Stomach smooth muscle (tissue), 2 donors: ENCODE results near the gene SMYD4.

Source experiments
- H3K27ac ChIP-seq: one replicate; pipeline ENCODE4 v1.7.0; 2013; ENCODE audit warnings: mild to moderate bottlenecking, low read length, inconsistent platforms
- H3K27me3 ChIP-seq, 2 donors: one replicate each; pipeline ENCODE4 v1.7.0; 2013; ENCODE audit warnings: low read length in 2 of 2; ENCODE audit not compliant: insufficient read depth in 2 of 2, control insufficient read depth in 1 of 2
- H3K36me3 ChIP-seq, 2 donors: one replicate each; pipeline ENCODE4 v1.7.0; 2013; ENCODE audit warnings: low read length in 2 of 2; ENCODE audit not compliant: control insufficient read depth in 2 of 2, insufficient read depth in 2 of 2
- H3K4me1 ChIP-seq: one replicate; pipeline ENCODE4 v1.7.0; 2013; ENCODE audit warnings: low read length; ENCODE audit not compliant: control insufficient read depth, insufficient read depth
- H3K4me3 ChIP-seq, 2 donors: one replicate each; pipeline ENCODE4 v1.7.0; 2013; ENCODE audit warnings: low read length in 2 of 2
- H3K9ac ChIP-seq, 2 donors: one replicate each; pipeline ENCODE4 v1.7.0; 2013; ENCODE audit warnings: low read length in 2 of 2, mild to moderate bottlenecking in 1 of 2
- H3K9me3 ChIP-seq, 2 donors: one replicate each; pipeline ENCODE4 v1.7.0; 2013; ENCODE audit warnings: low read length in 2 of 2; ENCODE audit not compliant: control insufficient read depth in 2 of 2
- donor health status: healthy.
- donor health status: Pancreatic carcinoma.

SMYD4 gene

DNA sequence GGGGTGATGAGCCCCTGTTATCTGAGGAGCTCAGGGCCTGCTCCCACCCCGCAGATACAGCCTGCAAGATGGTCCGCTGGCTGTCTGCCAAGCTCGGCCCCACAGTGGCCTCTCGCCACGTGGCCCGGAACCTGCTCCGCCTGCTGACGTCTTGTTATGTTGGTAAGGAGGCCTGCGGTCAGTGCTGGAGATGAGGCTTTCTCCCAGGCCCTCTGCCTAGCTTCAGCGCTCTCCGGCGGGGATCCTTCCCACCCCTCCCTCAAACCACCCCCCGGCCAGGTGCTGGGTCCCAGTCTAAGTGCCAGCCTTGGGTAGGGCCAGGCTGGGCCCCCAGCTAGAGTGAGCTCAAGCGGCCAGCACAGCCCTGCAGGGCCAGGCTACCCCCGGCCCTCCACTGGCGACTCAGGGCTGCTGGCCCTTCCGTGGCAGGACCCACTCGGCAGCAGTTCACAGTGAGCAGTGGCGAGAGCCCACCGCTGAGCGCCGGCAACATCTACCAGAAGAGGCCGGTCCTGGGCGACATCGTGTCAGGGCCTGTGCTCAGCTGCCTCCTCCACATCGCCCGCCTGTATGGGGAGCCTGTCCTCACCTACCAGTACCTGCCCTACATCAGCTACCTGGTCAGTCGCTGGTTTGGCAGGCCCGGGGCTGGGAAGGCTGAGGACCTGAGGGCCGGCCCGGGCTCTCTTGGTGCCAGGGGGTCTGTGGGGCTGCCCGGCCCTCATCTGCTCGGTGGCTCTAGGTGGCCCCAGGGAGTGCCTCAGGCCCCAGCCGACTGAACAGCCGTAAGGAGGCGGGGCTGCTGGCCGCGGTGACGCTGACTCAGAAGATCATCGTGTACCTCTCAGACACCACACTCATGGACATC, 99.1 kb downstream of the SMYD4 start:
- no peaks in the 10 kb centered on the region for H3K27me3 ChIP-seq
- peaks cover 27% of the 10 kb centered on the region for H3K4me1 ChIP-seq

DNA sequence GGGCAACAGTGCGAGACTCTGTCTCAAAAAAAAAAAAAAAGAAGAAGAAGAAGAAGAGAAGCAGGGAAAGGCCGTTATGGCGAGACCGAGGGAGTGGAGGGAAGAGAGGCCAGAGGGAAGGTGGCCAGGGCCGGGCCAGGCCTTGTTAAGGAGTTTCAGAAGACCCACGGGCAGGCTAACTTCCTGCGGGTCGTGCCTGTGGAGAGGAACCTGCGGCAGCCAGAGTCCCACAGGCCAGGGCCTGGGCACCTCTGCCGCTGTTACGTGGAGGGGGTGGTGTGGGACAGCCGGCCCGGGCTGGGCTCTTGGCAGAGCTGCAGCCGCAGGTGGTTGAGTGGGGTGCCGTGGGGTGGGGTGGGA, 99.8 kb downstream of the SMYD4 start:
- Histone ChIP-seq H3K4me3 (no peak overlapping the region), H3K9ac (no peak overlapping the region), H3K27ac (no peak overlapping the region), H3K27me3 (no peaks in the 10 kb centered on the region), H3K36me3 (peaks cover 0 to 12% of the 10 kb centered on the region in 2 donors), H3K9me3 (no peaks in the 10 kb centered on the region), H3K4me1 (peaks cover 33% of the 10 kb centered on the region)

More for the DNA sequence above, 99.1 kb downstream of the SMYD4 start:
- no peaks in the 10 kb centered on the region for H3K9me3 ChIP-seq
- H3K4me3 ChIP-seq: peak overlapping the region in 1 of 2 donors; percentile 44
- peak overlapping the region; percentile 20 to 42 for H3K9ac ChIP-seq
- peak overlapping the region; percentile 81 for H3K27ac ChIP-seq
- H3K36me3 ChIP-seq: peaks cover 0 to 12% of the 10 kb centered on the region in 2 donors
